ENCODE measurements around the gene ENPP1.
"Not testable (repeated sequence)": the region's sequence is repeated elsewhere in the genome, so short reads cannot be mapped to it uniquely, and the experiment has no call there.

ENPP1 gene

GRCh38 chr6:131831886-131832285, 24.1 kb downstream of the ENPP1 start:
- no peak for DNase-seq

- DNase-seq = no peak
Observed at GRCh38 chr6:131832363-131832762, 24.5 kb downstream of the ENPP1 start.

- no peak for DNase-seq
Observed at GRCh38 chr6:131838051-131838450, 30.2 kb downstream of the ENPP1 start.

- DNase-seq = no peak
Observed at GRCh38 chr6:131839388-131839787, 31.6 kb downstream of the ENPP1 start.

GRCh38 chr6:131840441-131840840, 32.6 kb downstream of the ENPP1 start:
- DNase-seq = no peak

- DNase-seq = no peak
Observed at GRCh38 chr6:131840936-131841583, 33.2 kb downstream of the ENPP1 start.

- DNase-seq = no peak
Observed at GRCh38 chr6:131843768-131844167, 35.9 kb downstream of the ENPP1 start.

GRCh38 chr6:131844243-131844841, 36.5 kb downstream of the ENPP1 start:
- no peak for DNase-seq

- DNase-seq = no peak
Observed at GRCh38 chr6:131846023-131846663, 38.3 kb downstream of the ENPP1 start.

GRCh38 chr6:131846905-131847304, 39.1 kb downstream of the ENPP1 start:
- DNase-seq = no peak

GRCh38 chr6:131849799-131850198, 42.0 kb downstream of the ENPP1 start:
- DNase-seq = no peak

- no peak for DNase-seq
Observed at GRCh38 chr6:131851049-131851769, 43.4 kb downstream of the ENPP1 start.

GRCh38 chr6:131852200-131852599, 44.4 kb downstream of the ENPP1 start:
- DNase-seq = no peak

- DNase-seq = no peak
Observed at GRCh38 chr6:131854803-131855202, 47.0 kb downstream of the ENPP1 start.

GRCh38 chr6:131858765-131859415, 51.1 kb downstream of the ENPP1 start:
- no peak for DNase-seq

- not testable (repeated sequence) for DNase-seq
Observed at GRCh38 chr6:131859658-131860057, 51.8 kb downstream of the ENPP1 start.

GRCh38 chr6:131861381-131861780, 53.6 kb downstream of the ENPP1 start:
- no peak for DNase-seq

GRCh38 chr6:131862476-131862875, 54.7 kb downstream of the ENPP1 start:
- no peak for DNase-seq

- DNase-seq = no peak
Observed at GRCh38 chr6:131867744-131868143, 59.9 kb downstream of the ENPP1 start.

- no peak for DNase-seq
Observed at GRCh38 chr6:131868836-131869235, 61.0 kb downstream of the ENPP1 start.

- DNase-seq = no peak
Observed at GRCh38 chr6:131875647-131876046, 67.8 kb downstream of the ENPP1 start.

- DNase-seq = no peak
Observed at GRCh38 chr6:131876545-131876944, 68.7 kb downstream of the ENPP1 start.

All from effector CD8-positive, alpha-beta T cell (primary cell).